Suprapubic skin (tissue), 4 donors: ENCODE measurements around the gene DNASE1L3. TPM values are rescaled to one million over a fixed set of nuclear protein-coding genes. Genes with fewer than 3 reads are reported as not detected.

ENCODE experiments used
- DNase-seq, 2 donors: peaks; one replicate each; pipeline ENCODE4 v3.0.0-alpha.2; 2019; ENCODE audit warnings: low spot score in 2 of 2
- H3K27ac ChIP-seq: fragments of 200-600 bp; sonication (generic); one replicate; pipeline ENCODE4 v1.5.1; 2019
- H3K27me3 ChIP-seq: fragments of 200-600 bp; sonication (generic); one replicate; pipeline ENCODE4 v1.5.1; 2019
- H3K36me3 ChIP-seq: fragments of 200-600 bp; sonication (generic); one replicate; pipeline ENCODE4 v1.5.1; 2019
- H3K4me1 ChIP-seq: fragments of 200-600 bp; sonication (generic); one replicate; pipeline ENCODE4 v1.5.1; 2019
- H3K4me3 ChIP-seq: fragments of 200-600 bp; sonication (generic); one replicate; pipeline ENCODE4 v1.5.1; 2019; ENCODE audit warnings: mild to moderate bottlenecking
- H3K9me3 ChIP-seq: fragments of 200-600 bp; sonication (generic); one replicate; pipeline ENCODE4 v1.5.1; 2019
- CTCF ChIP-seq, 2 donors: fragments of 200-600 bp in 1 of 2; fragments of 450-650 bp in 1 of 2; sonication (generic) in 1 of 2; IDR thresholded peaks; one replicate each; pipeline ENCODE4 v1.5.1; 2016 to 2019; ENCODE audit warnings: antibody characterized with exemption in 2 of 2, mild to moderate bottlenecking in 1 of 2, moderate library complexity in 1 of 2
- EP300 ChIP-seq: sonication (generic); formaldehyde crosslinking; IDR thresholded peaks from one replicate; pipeline ENCODE4 v1.6.1; 2017; ENCODE audit warnings: antibody characterized with exemption
- POLR2A ChIP-seq, 2 donors: fragments of 450-650 bp; IDR thresholded peaks; one replicate each; pipeline ENCODE4 v1.6.1; 2017; ENCODE audit warnings: antibody characterized with exemption in 2 of 2, mild to moderate bottlenecking in 2 of 2, moderate library complexity in 2 of 2
- POLR2AphosphoS5 ChIP-seq, 3 donors: sonication (generic); formaldehyde crosslinking; IDR thresholded peaks; one replicate each; pipeline ENCODE4 v1.6.1; 2017; ENCODE audit warnings: antibody characterized with exemption in 3 of 3
- WGBS: methylation state at CpG from one replicate; pipeline ENCODE4 v1.1.5; 2018; 5-methylcytosine and 5-hydroxymethylcytosine counted together
- total RNA-seq, 4 donors: library from RNA; depleted of rRNA; stranded (reverse); fragments of >200 nt; gene quantifications; one replicate each; pipeline ENCODE4 v1.1.0, GENCODE V29; 2016

Gene DNASE1L3
- total RNA-seq, 4 donors from 2014 or later: 0.95 to 5.8 (median 4.3) TPM

DNA sequence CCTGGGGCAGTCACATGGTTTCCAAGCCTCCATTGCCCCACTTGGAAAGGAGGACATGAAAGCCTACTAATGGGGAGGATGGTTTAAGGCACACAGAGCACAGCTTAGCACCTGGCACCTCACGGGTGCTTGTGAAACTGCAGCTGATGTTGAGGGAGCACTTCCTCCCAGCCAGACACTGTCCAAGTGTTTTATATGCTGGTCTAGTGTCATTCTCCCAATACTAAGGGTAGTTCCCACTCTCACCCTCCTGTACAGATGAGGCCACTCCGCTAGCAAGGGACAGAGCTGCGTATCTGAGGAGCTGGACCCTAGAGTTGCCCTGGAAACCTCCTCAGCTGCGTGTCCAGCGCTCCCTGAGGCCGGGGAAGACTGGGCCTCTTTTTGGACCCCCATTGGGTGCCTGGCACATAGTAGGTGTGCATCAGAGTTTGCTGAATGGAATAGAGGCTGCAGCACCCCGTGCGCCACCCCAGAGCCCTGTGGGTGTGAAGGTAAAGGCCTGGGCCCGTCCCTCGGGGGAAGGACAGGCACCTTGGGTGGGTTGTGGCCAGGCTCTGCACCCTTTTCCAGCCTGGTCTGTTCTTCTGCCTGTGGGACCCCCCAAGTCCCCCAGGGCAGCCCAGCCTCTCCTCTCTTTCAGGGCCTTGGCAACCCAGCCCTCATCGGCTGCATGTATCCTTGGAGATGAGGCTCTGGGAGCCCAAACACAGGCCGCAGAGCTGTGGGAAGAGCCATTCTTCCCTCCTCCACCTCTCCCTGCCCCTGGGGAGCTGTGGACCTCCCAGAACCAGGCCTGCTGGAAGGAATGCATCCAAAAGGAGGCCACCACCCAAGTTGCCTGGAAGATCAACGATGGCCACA lies 31.3 kb downstream of the DNASE1L3 start:
- no peaks in the 10 kb centered on the region for H3K27me3 ChIP-seq
- no peaks in the 10 kb centered on the region for H3K9me3 ChIP-seq
- no peak for DNase-seq
- no peak for TF ChIP-seq POLR2A (IDR thresholded peaks at IDR 0.05)
- no peak for TF ChIP-seq EP300
- no peak for TF ChIP-seq POLR2AphosphoS5 (IDR thresholded peaks at IDR 0.05)
- TF ChIP-seq CTCF (IDR thresholded peaks at IDR 0.05): no peak
- no peak overlapping the region for H3K27ac ChIP-seq
- peaks cover 33% of the 10 kb centered on the region for H3K4me1 ChIP-seq
- H3K36me3 ChIP-seq: no peaks in the 10 kb centered on the region
- 88% methylated on average over 10 of the region's 13 CpGs for WGBS
- H3K4me3 ChIP-seq: no peak overlapping the region

GRCh38 chr3:58178528-58179234 lies 32.1 kb downstream of the DNASE1L3 start:
- no peak overlapping the region for H3K27ac ChIP-seq

DNA sequence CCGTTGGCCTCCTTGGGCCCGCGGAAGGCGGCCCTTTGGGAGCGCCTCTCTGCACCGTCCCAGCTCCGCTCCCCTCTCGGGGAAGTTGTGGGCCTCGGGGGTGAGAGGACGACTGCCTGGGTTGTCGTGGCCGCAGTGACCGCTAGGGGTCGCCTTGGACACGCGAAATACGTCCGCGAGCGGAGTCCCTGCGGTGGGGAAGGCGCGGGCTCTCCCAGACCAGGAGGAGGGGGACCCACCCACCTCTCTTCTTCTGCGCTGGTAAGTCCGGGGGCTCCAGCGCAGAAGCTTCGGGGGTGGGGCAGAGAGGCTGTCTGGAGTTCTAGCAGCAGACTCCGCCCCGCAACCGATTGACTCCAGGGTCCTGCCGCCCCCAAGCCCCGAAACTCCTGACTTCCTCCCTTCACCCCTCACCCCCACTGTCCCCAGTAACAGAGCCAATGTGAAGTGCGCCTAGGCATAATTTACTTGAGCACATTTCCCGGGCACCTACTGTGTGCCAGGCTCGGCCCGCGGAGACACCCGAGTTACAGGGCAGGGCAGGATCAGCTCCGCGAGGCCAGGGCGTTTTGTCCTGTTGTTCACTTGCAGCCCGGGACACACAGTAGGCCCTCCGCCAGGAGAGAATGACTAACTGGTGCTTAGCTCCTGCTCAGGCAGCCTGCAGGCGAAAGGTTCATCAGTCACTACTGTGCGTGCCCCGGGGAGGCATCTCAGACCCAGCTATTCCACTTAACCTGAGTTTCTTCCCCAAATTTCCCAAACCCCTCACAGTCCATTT lies 32.8 kb downstream of the DNASE1L3 start:
- Histone ChIP-seq H3K27ac (no peak overlapping the region), H3K36me3 (no peaks in the 10 kb centered on the region), H3K4me1 (peaks cover 34% of the 10 kb centered on the region), H3K9me3 (no peaks in the 10 kb centered on the region), H3K27me3 (no peaks in the 10 kb centered on the region), H3K4me3 (peak overlapping the region; percentile 52)
- TF ChIP-seq CTCF (IDR thresholded peaks at IDR 0.05): peak; percentile 74 to 93
- TF ChIP-seq POLR2A (IDR thresholded peaks at IDR 0.05): no peak
- 12% methylated on average over 34 of the region's 46 CpGs for WGBS
- DNase-seq: peak; percentile 94 to 95

More at GRCh38 chr3:58178528-58179234, 32.1 kb downstream of the DNASE1L3 start:
- Histone ChIP-seq H3K36me3 (no peaks in the 10 kb centered on the region), H3K4me1 (peaks cover 34% of the 10 kb centered on the region), H3K4me3 (no peak overlapping the region), H3K27me3 (no peaks in the 10 kb centered on the region), H3K9me3 (no peaks in the 10 kb centered on the region)
- DNase-seq: no peak
- WGBS: 71% methylated on average over 14 of the region's 17 CpGs
- no peak for TF ChIP-seq POLR2AphosphoS5 (IDR thresholded peaks at IDR 0.05)
- TF ChIP-seq POLR2A (IDR thresholded peaks at IDR 0.05): no peak
- no peak for TF ChIP-seq CTCF (IDR thresholded peaks at IDR 0.05)
- TF ChIP-seq EP300: no peak

- H3K27ac ChIP-seq: no peak overlapping the region
- no peaks in the 10 kb centered on the region for H3K9me3 ChIP-seq
- no peak for DNase-seq
- H3K4me3 ChIP-seq: no peak overlapping the region
- peaks cover 2% of the 10 kb centered on the region for H3K36me3 ChIP-seq
- 92% methylated on average over 10 of the region's 10 CpGs for WGBS
- H3K27me3 ChIP-seq: no peaks in the 10 kb centered on the region
- H3K4me1 ChIP-seq: peaks cover 34% of the 10 kb centered on the region
- TF ChIP-seq POLR2AphosphoS5 (IDR thresholded peaks at IDR 0.05) (no peak), CTCF (IDR thresholded peaks at IDR 0.05) (no peak), POLR2A (IDR thresholded peaks at IDR 0.05) (no peak), EP300 (no peak)
Observed at GRCh38 chr3:58176827-58177489, 33.8 kb downstream of the DNASE1L3 start.
